NCI-H1436 (cell line): ENCODE results near the gene PGGHG.
"Not testable (repeated sequence)": the region's sequence is repeated elsewhere in the genome, so short reads cannot be mapped to it uniquely, and the experiment has no call there.

ENCODE experiments used
- DNase-seq: peaks from one replicate; lab custom pipeline; 2025; lab: John Stamatoyannopoulos, UW

Gene PGGHG

DNA sequence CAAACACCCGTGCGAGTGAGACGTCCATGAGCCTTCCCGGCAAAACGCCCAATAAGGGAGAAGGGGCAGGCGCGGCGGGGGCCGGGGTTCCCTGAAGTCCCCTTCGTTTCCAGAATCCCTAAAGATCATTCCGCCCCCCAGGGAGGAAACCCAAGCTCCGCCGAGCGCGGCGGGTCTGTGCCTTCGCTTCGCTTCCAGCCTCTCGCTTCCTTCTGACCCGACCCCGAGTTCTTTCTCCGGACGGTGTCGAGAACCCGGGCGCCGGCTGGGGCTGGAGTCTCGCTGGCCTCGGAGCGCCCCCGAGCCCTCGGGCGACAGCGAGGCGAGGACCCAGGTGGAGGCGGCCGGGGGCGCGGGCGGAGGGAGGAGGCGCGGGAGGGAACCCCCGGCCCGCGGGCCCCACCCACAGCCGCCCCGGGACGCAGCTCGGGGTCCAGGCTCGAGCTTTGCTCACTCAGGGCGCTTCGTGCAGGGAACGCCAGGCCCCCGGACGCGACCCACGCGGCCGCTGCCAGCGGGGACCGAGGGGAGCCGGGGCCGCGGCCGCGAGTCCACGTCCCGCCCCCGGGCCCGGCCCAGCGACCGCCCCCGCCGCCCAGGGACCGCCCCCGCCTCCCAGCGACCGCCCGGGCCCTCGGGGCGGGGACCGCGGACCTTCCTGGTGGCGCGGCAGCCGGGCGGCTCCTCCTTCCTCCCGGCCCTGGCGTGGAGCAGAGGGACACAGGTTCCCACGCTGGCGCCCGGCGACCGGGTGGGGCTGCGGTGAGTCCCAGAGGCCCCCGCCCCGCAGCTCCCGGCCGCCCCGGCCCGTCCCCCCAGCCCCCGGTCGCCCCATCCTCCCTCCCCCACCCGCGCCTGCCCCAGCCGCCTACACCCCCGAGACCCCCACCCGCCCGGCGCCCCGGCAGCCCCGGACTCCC, at the start of gene PGGHG:
TSS of gene PGGHG (plus strand) at position 649 of the 920 bp plus-strand sequence. CDS start 691 bp downstream, outside the sequence.
- peak; percentile 22 for DNase-seq

- DNase-seq, result no peak
Observed at GRCh38 chr11:240315-240714, 48.6 kb upstream of the PGGHG start.

GRCh38 chr11:241634-242033, 47.3 kb upstream of the PGGHG start:
- no peak for DNase-seq

DNA sequence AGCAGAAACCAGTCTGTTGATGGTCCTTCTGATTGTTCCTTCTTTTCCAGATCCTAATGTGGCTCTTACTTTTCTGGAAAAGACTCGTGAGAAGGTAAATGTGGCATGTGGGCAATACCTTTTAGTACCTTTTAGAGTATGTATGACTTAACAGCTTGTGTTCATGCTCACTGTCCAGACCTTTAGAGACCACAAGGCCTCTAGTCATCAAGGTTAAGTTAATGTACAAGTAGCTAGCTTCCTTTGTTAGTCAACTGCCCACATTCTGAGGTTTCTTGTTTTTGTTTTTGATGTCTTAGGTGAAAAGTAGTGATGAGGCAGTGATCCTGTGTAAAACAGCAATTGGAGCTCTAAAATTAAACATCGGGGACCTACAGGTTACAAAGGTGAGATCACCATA, 44.5 kb upstream of the PGGHG start:
- no peak for DNase-seq

GRCh38 chr11:249062-249461, 39.9 kb upstream of the PGGHG start:
- no peak for DNase-seq

GRCh38 chr11:250274-250673, 38.7 kb upstream of the PGGHG start:
- DNase-seq, result no peak

DNA sequence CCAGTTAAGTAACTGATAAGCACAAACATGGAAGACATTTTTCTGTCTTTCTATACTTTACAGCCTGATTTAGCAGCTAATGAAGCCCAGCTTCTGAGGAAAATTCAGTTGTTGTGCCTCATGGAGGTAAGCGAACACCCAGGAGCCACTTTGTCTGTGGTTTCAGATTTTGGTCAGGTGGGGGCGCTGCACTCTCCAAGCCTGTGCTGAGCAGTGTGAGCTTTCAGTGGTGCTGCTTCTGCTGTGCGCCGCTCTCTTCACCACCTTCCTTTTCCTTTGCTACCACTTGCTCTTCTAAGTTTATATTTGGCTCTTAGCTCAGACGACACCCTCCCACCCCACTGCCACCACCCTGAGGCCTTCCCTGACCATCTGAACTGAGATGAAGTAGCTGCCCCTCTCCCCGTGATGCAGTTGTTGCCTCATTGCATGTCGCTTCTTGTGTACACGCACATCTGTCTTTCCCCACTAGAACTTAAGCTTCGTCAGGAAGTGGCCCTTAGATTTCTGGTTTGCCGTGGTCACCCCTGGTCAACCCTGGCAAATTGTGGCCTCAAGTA, 38.1 kb upstream of the PGGHG start:
- peak; percentile 4 for DNase-seq

- DNase-seq, result no peak
Observed at GRCh38 chr11:251550-251949, 37.4 kb upstream of the PGGHG start.

DNA sequence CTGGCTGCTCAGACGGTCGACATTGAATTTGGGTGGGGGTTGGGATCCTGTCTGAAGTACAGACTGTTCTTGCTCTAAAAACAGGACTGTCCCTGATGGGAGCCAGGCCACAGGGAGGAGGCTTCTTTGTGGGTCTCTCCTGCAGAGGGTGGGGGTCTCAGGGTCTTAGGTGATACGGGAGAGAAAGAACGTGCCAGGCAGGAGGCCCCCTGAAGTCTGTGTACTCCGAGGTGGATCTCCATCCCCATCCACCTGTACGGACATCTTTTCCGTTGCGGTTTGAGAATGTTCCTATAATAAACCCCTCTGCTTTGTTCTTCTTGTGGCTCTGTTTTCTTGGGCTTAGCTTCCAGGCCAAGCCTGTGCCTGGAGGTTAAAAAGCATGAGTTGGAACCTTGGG, 36.3 kb upstream of the PGGHG start:
- no peak for DNase-seq

GRCh38 chr11:253160-253885, 35.6 kb upstream of the PGGHG start:
- DNase-seq, result no peak

GRCh38 chr11:253886-254270, 35.0 kb upstream of the PGGHG start:
- no peak for DNase-seq

GRCh38 chr11:255176-255575, 33.8 kb upstream of the PGGHG start:
- no peak for DNase-seq

GRCh38 chr11:255816-256215, 33.1 kb upstream of the PGGHG start:
- DNase-seq, result no peak

- DNase-seq, result no peak
Observed at GRCh38 chr11:256952-257737, 31.8 kb upstream of the PGGHG start.

DNA sequence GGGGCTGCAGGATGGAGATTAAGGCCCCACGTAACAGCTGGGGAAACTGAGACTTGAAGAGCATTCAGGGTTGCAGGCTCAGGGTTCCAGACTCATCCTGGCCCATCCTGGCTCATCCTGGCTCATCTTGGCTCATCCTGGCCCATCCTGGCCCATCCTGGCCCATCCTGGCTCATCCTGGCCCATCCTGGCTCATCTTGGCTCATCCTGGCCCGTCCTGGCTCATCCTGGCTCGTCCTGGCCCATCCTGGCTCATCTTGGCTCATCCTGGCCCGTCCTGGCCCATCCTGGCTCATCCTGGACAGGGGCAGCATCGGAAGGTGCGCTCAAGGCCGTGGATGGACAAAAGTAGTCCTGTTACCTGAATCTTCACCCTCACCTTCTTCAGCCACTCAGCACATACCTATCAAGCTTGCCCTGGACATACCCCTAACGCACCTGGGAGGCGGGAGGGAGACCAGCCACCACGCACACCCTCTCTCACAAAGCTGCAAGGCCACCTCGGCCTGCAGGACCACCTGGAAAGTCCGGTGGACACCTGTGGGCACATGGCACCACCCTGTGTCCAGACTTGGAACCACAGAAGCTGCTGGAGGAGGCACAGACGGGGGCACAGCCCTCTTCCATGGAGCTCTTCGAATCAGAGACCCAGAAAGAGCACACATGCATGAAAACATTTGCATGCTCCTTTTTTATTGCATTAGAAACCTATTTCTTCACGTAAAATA, 31.0 kb upstream of the PGGHG start:
- DNase-seq, result no peak

GRCh38 chr11:259413-259812, 29.5 kb upstream of the PGGHG start:
- no peak for DNase-seq

- DNase-seq, result no peak
Observed at GRCh38 chr11:261624-262023, 27.3 kb upstream of the PGGHG start.

DNA sequence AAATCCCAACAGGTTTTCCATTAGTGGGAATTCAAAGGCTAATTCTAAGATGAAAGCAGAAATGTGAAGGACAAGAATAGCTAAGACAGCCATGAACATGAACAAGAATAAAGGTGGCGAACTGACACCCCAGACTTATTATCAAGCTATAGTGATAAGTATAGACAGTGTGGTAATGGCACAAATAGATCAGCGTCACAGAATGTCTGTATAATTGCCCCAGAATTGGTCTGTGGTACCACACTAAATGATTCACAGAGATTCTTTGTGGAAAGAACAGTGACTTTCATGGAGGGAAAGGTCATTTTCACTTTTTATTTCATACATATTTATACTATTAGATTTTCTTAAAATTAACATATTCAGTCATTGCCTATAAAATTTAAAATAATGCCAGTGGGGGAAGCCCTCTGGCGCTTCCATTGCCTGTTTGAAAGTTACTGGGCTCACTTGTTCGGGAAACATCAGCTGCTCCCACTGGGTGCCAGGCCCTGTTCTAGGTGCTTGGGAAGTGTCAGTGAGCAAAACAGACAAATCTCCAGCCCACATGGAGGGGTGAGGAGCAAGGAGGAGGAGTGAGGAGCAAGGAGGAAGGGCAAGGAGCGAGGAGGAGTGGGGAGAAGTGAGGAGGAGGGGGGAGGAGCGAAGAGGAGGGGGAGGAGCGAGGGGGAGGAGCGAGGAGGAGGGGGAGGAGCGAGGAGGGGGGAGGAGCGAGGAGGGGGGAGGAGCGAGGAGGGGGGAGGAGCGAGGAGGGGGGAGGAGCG, 22.1 kb upstream of the PGGHG start:
- DNase-seq, result no peak

GRCh38 chr11:267491-267994, 21.4 kb upstream of the PGGHG start:
- no peak for DNase-seq

DNA sequence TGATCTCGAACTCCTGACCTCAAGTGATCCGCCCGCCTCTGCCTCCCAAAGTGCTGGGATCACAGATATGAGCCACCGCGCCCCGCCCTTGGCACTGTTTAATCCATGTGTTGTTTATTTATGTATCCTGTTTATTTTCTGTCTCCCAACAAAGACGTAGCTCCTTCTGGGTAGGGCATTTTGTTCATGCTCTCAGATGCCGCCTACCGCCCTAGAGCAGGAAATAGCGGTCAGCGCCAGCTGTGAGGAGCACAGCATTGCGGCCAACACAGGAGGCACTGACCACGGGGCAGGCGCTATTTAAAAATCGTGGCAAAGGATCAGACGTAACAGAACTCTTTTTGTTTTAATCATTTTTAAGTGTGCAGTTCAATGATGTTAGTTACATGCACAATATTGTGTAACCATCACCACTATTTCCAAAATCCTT, 20.2 kb upstream of the PGGHG start:
- not testable (repeated sequence) for DNase-seq
